ENCODE results near the gene VSTM2L.

The VSTM2L gene

GRCh38 chr20:37922016-37922415 lies 19.1 kb downstream of the VSTM2L start:
- no peaks in the 10 kb centered on the region for H3K27me3 ChIP-seq (ENCODE audit: insufficient read depth, low read length)
- H3K36me3 ChIP-seq (ENCODE audit: insufficient read depth, low read length) = no peaks in the 10 kb centered on the region
- H3K4me3 ChIP-seq (ENCODE audit: low read length) = no peak overlapping the region
- H3K9ac ChIP-seq (ENCODE audit: low read depth, low read length) = no peak overlapping the region
- H3K9me3 ChIP-seq (ENCODE audit: insufficient read depth, low read depth, low read length) = no peaks in the 10 kb centered on the region
- H3K27ac ChIP-seq (ENCODE audit: low read depth, low read length) = no peak overlapping the region
- peaks cover 11% of the 10 kb centered on the region for H3K4me1 ChIP-seq (ENCODE audit: insufficient read depth, low read length)
- WGBS = 92% methylated on average over 3 of the region's 3 CpGs

DNA sequence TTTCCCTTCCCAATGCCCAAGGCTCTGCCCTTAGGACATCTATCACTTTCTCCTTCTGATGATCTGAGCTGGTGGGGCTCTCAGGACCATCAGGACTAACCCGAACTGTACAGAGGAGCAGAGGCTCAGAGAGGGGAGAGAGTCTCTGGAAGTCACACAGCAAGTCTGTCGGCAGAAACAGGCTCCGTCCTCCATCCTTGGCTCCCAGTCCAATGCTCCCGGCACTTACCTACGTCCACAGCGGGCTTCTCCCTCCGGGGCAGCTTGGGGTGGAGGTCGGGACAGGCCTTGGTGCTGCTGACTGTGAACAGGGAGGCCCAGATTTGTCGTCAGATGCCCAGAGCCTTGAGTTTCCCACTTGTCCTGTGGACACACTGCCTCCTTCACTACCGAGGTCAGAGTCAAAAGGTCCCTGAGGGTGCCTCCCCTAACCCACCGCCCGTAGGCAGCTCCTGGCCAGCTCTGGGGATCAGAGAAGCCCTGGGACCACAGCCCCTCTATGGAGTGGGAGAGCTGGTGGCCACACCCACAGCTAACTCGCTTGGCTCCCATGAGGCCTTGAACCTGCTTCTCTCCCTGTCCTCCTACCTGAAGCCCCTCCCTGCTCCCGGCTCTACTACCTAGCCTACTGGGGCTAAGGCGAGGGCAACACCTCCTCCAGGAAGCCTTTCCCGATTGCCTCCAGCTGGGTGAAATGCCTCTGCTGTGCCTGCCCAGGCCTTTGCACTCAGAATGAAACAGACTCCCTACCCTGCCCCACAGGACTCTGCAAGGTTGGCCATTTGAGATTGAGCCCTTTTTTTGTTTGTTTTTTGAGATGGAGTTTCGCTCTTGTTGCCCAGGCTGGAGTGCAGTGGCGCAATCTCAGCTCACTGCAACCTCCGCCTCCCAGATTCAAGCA lies 22.6 kb downstream of the VSTM2L start:
- no peaks in the 10 kb centered on the region for H3K36me3 ChIP-seq (ENCODE audit: insufficient read depth, low read length)
- no peaks in the 10 kb centered on the region for H3K4me1 ChIP-seq (ENCODE audit: insufficient read depth, low read length)
- no peaks in the 10 kb centered on the region for H3K27me3 ChIP-seq (ENCODE audit: insufficient read depth, low read length)
- no peak overlapping the region for H3K9ac ChIP-seq (ENCODE audit: low read depth, low read length)
- H3K9me3 ChIP-seq (ENCODE audit: insufficient read depth, low read depth, low read length) = no peaks in the 10 kb centered on the region
- WGBS = 83% methylated on average over 19 of the region's 19 CpGs
- H3K27ac ChIP-seq (ENCODE audit: low read depth, low read length) = no peak overlapping the region
- H3K4me3 ChIP-seq (ENCODE audit: low read length) = no peak overlapping the region

DNA sequence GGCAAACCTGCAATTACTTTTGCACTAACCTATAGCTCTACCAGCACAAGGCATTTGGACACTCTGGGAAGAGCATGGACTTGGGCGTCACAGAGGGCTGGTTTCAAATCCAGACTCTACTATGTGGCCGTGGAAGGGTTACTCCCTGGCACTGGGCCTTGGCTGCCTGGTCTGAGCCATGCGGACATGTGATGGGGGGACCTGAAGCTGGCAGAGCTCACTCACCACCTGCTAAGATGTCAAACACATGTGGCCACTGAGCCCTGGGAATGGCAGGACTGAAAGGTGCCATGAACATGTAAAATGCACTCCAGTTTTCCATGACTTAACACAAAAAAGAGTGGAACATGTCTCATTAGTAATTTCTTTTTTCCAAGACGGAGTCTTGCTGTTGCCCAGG lies 23.7 kb downstream of the VSTM2L start:
- Histone ChIP-seq H3K4me3 (ENCODE audit: low read length) (no peak overlapping the region), H3K9ac (ENCODE audit: low read depth, low read length) (no peak overlapping the region), H3K27me3 (ENCODE audit: insufficient read depth, low read length) (no peaks in the 10 kb centered on the region), H3K27ac (ENCODE audit: low read depth, low read length) (no peak overlapping the region), H3K9me3 (ENCODE audit: insufficient read depth, low read depth, low read length) (no peaks in the 10 kb centered on the region), H3K4me1 (ENCODE audit: insufficient read depth, low read length) (no peaks in the 10 kb centered on the region), H3K36me3 (ENCODE audit: insufficient read depth, low read length) (no peaks in the 10 kb centered on the region)
- WGBS = 95% methylated on average over 4 of the region's 4 CpGs

- Histone ChIP-seq H3K9ac (ENCODE audit: low read depth, low read length) (no peak overlapping the region), H3K4me3 (ENCODE audit: low read length) (no peak overlapping the region), H3K27me3 (ENCODE audit: insufficient read depth, low read length) (no peaks in the 10 kb centered on the region), H3K27ac (ENCODE audit: low read depth, low read length) (no peak overlapping the region), H3K4me1 (ENCODE audit: insufficient read depth, low read length) (no peaks in the 10 kb centered on the region), H3K9me3 (ENCODE audit: insufficient read depth, low read depth, low read length) (no peaks in the 10 kb centered on the region), H3K36me3 (ENCODE audit: insufficient read depth, low read length) (no peaks in the 10 kb centered on the region)
- WGBS = 93% methylated on average over 18 of the region's 18 CpGs
These were observed 24.6 kb downstream of the VSTM2L start for GRCh38 chr20:37927410-37928095.

GRCh38 chr20:37928996-37929682 lies 26.2 kb downstream of the VSTM2L start:
- Histone ChIP-seq H3K36me3 (ENCODE audit: insufficient read depth, low read length) (no peaks in the 10 kb centered on the region), H3K9me3 (ENCODE audit: insufficient read depth, low read depth, low read length) (no peaks in the 10 kb centered on the region), H3K27me3 (ENCODE audit: insufficient read depth, low read length) (no peaks in the 10 kb centered on the region), H3K27ac (ENCODE audit: low read depth, low read length) (no peak overlapping the region), H3K9ac (ENCODE audit: low read depth, low read length) (no peak overlapping the region), H3K4me3 (ENCODE audit: low read length) (no peak overlapping the region), H3K4me1 (ENCODE audit: insufficient read depth, low read length) (0 out of 2 replicates have a peak, but pooled peaks cover 5% of the 10 kb centered on the region)
- 80% methylated on average over 8 of the region's 8 CpGs for WGBS

GRCh38 chr20:37929683-37930014 lies 26.7 kb downstream of the VSTM2L start:
- Histone ChIP-seq H3K4me1 (ENCODE audit: insufficient read depth, low read length) (0 out of 2 replicates have a peak, but pooled peaks cover 5% of the 10 kb centered on the region), H3K9ac (ENCODE audit: low read depth, low read length) (no peak overlapping the region), H3K36me3 (ENCODE audit: insufficient read depth, low read length) (no peaks in the 10 kb centered on the region), H3K9me3 (ENCODE audit: insufficient read depth, low read depth, low read length) (no peaks in the 10 kb centered on the region), H3K27ac (ENCODE audit: low read depth, low read length) (no peak overlapping the region), H3K4me3 (ENCODE audit: low read length) (no peak overlapping the region), H3K27me3 (ENCODE audit: insufficient read depth, low read length) (no peaks in the 10 kb centered on the region)
- WGBS = 75% methylated on average over 4 of the region's 4 CpGs

- 88% methylated on average over 26 of the region's 27 CpGs for WGBS
- Histone ChIP-seq H3K27me3 (ENCODE audit: insufficient read depth, low read length) (no peaks in the 10 kb centered on the region), H3K4me1 (ENCODE audit: insufficient read depth, low read length) (0 out of 2 replicates have a peak, but pooled peaks cover 5% of the 10 kb centered on the region), H3K9me3 (ENCODE audit: insufficient read depth, low read depth, low read length) (no peaks in the 10 kb centered on the region), H3K36me3 (ENCODE audit: insufficient read depth, low read length) (no peaks in the 10 kb centered on the region), H3K4me3 (ENCODE audit: low read length) (no peak overlapping the region), H3K9ac (ENCODE audit: low read depth, low read length) (no peak overlapping the region), H3K27ac (ENCODE audit: low read depth, low read length) (no peak overlapping the region)
These were observed 28.4 kb downstream of the VSTM2L start for GRCh38 chr20:37931153-37931922.

- H3K4me1 ChIP-seq (ENCODE audit: insufficient read depth, low read length) = 0 out of 2 replicates have a peak, but pooled peaks cover 5% of the 10 kb centered on the region
- no peaks in the 10 kb centered on the region for H3K36me3 ChIP-seq (ENCODE audit: insufficient read depth, low read length)
- no peak overlapping the region for H3K27ac ChIP-seq (ENCODE audit: low read depth, low read length)
- H3K4me3 ChIP-seq (ENCODE audit: low read length) = no peak overlapping the region
- no peaks in the 10 kb centered on the region for H3K27me3 ChIP-seq (ENCODE audit: insufficient read depth, low read length)
- 94% methylated on average over 8 of the region's 8 CpGs for WGBS
- H3K9me3 ChIP-seq (ENCODE audit: insufficient read depth, low read depth, low read length) = no peaks in the 10 kb centered on the region
- H3K9ac ChIP-seq (ENCODE audit: low read depth, low read length) = no peak overlapping the region
These were observed 29.1 kb downstream of the VSTM2L start for GRCh38 chr20:37932074-37932473.

DNA sequence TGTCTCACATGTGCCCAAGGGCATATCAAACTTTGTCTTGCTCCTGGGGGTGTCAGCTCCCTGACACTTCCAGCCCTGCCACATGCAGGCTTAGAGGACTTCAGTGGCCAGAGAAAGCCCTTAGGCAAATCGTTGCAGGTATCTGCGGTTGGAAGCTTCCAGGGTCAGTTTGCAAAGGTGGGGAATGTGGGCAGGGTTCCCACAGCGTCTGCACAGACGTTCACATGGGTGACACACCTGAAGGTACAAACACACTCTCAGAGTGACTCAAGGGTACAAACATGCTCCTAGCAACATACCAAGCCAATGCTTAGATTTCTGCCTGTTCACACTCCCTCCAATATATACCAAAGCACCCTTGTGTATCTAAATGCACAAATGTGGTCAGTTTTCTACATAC lies 30.0 kb downstream of the VSTM2L start:
- H3K9ac ChIP-seq (ENCODE audit: low read depth, low read length) = no peak overlapping the region
- H3K27me3 ChIP-seq (ENCODE audit: insufficient read depth, low read length) = no peaks in the 10 kb centered on the region
- 83% methylated on average over 4 of the region's 4 CpGs for WGBS
- no peak overlapping the region for H3K27ac ChIP-seq (ENCODE audit: low read depth, low read length)
- no peaks in the 10 kb centered on the region for H3K36me3 ChIP-seq (ENCODE audit: insufficient read depth, low read length)
- no peaks in the 10 kb centered on the region for H3K9me3 ChIP-seq (ENCODE audit: insufficient read depth, low read depth, low read length)
- 0 out of 2 replicates have a peak, but pooled peaks cover 5% of the 10 kb centered on the region for H3K4me1 ChIP-seq (ENCODE audit: insufficient read depth, low read length)
- H3K4me3 ChIP-seq (ENCODE audit: low read length) = no peak overlapping the region

DNA sequence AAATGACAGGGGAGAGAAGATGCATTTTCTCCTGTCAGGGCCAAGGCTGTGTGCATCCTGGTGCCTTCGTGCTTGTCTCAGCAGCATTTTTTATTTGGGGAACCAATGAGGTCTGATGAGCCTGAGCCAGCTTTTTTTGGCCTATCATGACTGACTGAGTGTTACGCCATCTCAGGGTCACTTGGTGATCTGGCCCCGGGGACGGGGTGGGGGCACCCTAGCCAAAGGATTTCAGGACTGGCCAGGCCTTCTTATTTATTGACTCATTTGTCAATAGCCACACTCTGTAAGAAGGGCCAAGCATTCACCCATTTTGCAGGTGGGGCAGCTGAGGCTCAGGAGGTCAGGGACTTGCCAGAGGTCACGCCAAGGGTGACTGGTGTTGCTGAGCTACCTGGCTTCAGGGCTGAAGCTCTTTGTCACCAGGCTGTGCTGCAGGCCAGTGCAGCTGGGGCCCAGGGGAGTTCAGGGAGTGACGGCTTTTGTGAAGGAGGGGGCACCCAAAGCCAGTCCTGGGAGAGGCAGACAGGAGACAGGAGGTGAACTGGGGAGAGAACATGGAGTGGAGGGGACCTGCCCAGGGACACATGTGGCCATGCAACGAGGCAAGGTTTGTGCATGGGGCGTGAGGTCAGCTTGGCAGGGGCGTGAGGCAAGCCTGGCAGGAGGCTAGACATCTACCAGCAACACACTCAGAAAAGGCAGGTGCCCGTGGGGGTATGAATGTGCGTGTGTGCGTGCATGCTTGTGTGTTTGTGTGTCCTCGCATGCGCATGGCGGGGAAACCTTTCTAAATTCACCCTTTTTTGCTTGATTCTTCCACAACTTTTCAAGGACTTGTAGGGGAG lies 31.1 kb downstream of the VSTM2L start:
- Histone ChIP-seq H3K4me3 (ENCODE audit: low read length) (no peak overlapping the region), H3K4me1 (ENCODE audit: insufficient read depth, low read length) (0 out of 2 replicates have a peak, but pooled peaks cover 5% of the 10 kb centered on the region), H3K27me3 (ENCODE audit: insufficient read depth, low read length) (no peaks in the 10 kb centered on the region), H3K9ac (ENCODE audit: low read depth, low read length) (no peak overlapping the region), H3K36me3 (ENCODE audit: insufficient read depth, low read length) (no peaks in the 10 kb centered on the region), H3K27ac (ENCODE audit: low read depth, low read length) (no peak overlapping the region), H3K9me3 (ENCODE audit: insufficient read depth, low read depth, low read length) (no peaks in the 10 kb centered on the region)
- 92% methylated on average over 15 of the region's 15 CpGs for WGBS

Data from HUES64 (cell line).